A549 (cell line): ENCODE measurements around the gene MYEF2. TPM values are rescaled to one million over a fixed set of nuclear protein-coding genes. Genes with fewer than 3 reads are reported as not detected.

ENCODE experiments used
- ATAC-seq, 2 experiments: fragments of 200-7000 bp in 1 of 2; fragments of >200 bp in 1 of 2; cut with Nextera tagmentation in 1 of 2; cut with Tn5 transposase in 1 of 2; 3 replicates each; pipeline versions ENCODE4 v1.8.0 to v1.9.1; 2018 to 2020; ENCODE audit warnings: mild to moderate bottlenecking in 1 of 2, moderate library complexity in 1 of 2
- CTCF ChIA-PET: fragments of 300-600 bp; sonication (Branson Sonifier 250); formaldehyde crosslinking; extraction: SDS; loops from one replicate; lab custom pipeline; 2021; ENCODE audit warnings: antibody characterized with exemption, inconsistent platforms; lab: Yijun Ruan, JAX
- POLR2A ChIA-PET: fragments of 350-600 bp; formaldehyde crosslinking; extraction: SDS; loops from one replicate; lab custom pipeline; 2021; ENCODE audit warnings: antibody characterized with exemption, inconsistent platforms; lab: Yijun Ruan, JAX
- DNase-seq, 2 experiments: peaks; one replicate each; pipeline versions ENCODE4 v3.0.0 to v3.0.0-alpha.2; 2011 to 2016; ENCODE audit warnings: low read depth in 1 of 2, low spot score in 1 of 2
- FAIRE-seq: peaks from 2 replicates; lab custom pipeline; 2011; peaks lifted over from hg19 to GRCh38; lab: Jason Lieb, UNC
- H3K27ac ChIP-seq, 2 experiments: fragments of >200 bp; sonication (Bioruptor Twin); formaldehyde crosslinking; 3 replicates each; pipeline ENCODE4 v1.5.1; 2016 to 2017
- H3K4me1 ChIP-seq: fragments of >200 bp; sonication (Bioruptor Twin); formaldehyde crosslinking; 3 replicates; pipeline ENCODE4 v1.6.1; 2016
- H3K4me2 ChIP-seq: fragments of >200 bp; sonication (Bioruptor Twin); formaldehyde crosslinking; 3 replicates; pipeline ENCODE4 v1.6.1; 2016
- H3K4me3 ChIP-seq: fragments of >200 bp; sonication (Bioruptor Twin); formaldehyde crosslinking; 3 replicates; pipeline ENCODE4 v1.5.1; 2016
- H3K9me3 ChIP-seq: fragments of >200 bp; sonication (Bioruptor Twin); formaldehyde crosslinking; 3 replicates; pipeline ENCODE4 v1.6.1; 2016
- CBX2 ChIP-seq: fragments of 200-600 bp; sonication (generic); IDR thresholded peaks from 2 replicates; pipeline ENCODE4 v1.6.1; 2016; ENCODE audit warnings: low read depth, mild to moderate bottlenecking, borderline replicate concordance
- CBX8 ChIP-seq: fragments of 200-600 bp; sonication (generic); IDR thresholded peaks from 2 replicates; pipeline ENCODE4 v1.6.1; 2016
- CHD4 ChIP-seq: fragments of 200-600 bp; sonication (generic); IDR thresholded peaks from 2 replicates; pipeline ENCODE4 v1.6.1; 2016; ENCODE audit warnings: antibody characterized with exemption, mild to moderate bottlenecking, borderline replicate concordance
- EP300 ChIP-seq, 2 experiments: fragments of >200 bp; sonication (Bioruptor Twin); formaldehyde crosslinking; IDR thresholded peaks; 2 replicates in 1 of 2; 3 replicates in 1 of 2; pipeline ENCODE4 v1.6.1; 2016 to 2017
- FOXS1 ChIP-seq: fragments of 250-450 bp; sonication (Bioruptor Pico); IDR thresholded peaks from 2 replicates; pipeline ENCODE4 v1.5.0; 2020; ENCODE audit warnings: mild to moderate bottlenecking, moderate library complexity
- GATA3 ChIP-seq: IDR thresholded peaks from 2 replicates; pipeline ENCODE4 v1.6.1; 2012; ENCODE audit warnings: borderline replicate concordance
- HEYL ChIP-seq: fragments of 250-450 bp; sonication (Bioruptor Pico); IDR thresholded peaks from 2 replicates; pipeline ENCODE4 v1.8.0; 2021; ENCODE audit warnings: mild to moderate bottlenecking, moderate library complexity
- HMGXB4 ChIP-seq: fragments of 250-450 bp; sonication (Bioruptor Pico); IDR thresholded peaks from 2 replicates; pipeline ENCODE4 v1.5.0; 2021; ENCODE audit warnings: mild to moderate bottlenecking, moderate library complexity, borderline replicate concordance
- HOXB13 ChIP-seq: fragments of 250-450 bp; sonication (Bioruptor Pico); IDR thresholded peaks from 2 replicates; pipeline ENCODE4 v1.5.0; 2020; ENCODE audit warnings: low read depth, mild to moderate bottlenecking, moderate library complexity
- HOXB5 ChIP-seq: fragments of 250-450 bp; sonication (Bioruptor Pico); IDR thresholded peaks from 2 replicates; pipeline ENCODE4 v1.5.0; 2020; ENCODE audit warnings: mild to moderate bottlenecking, moderate library complexity
- JUNB ChIP-seq: fragments of >200 bp; sonication (Bioruptor Twin); formaldehyde crosslinking; IDR thresholded peaks from 2 replicates; pipeline ENCODE4 v1.6.1; 2016
- KDM1A ChIP-seq: fragments of 200-600 bp; sonication (generic); IDR thresholded peaks from 2 replicates; pipeline ENCODE4 v1.6.1; 2016; ENCODE audit warnings: low read depth, mild to moderate bottlenecking
- MAFK ChIP-seq: fragments of 450-650 bp; IDR thresholded peaks from 2 replicates; pipeline ENCODE4 v1.6.1; 2014; ENCODE audit not compliant: partially characterized antibody
- NPAS2 ChIP-seq: fragments of 250-450 bp; sonication (Bioruptor Pico); IDR thresholded peaks from 2 replicates; pipeline ENCODE4 v1.8.0; 2022; ENCODE audit warnings: mild to moderate bottlenecking, moderate library complexity, borderline replicate concordance
- NR3C1 ChIP-seq: fragments of >200 bp; sonication (Bioruptor Twin); formaldehyde crosslinking; IDR thresholded peaks from 3 replicates; pipeline ENCODE4 v1.6.1; 2017
- PHF8 ChIP-seq: fragments of 200-600 bp; sonication (generic); IDR thresholded peaks from 2 replicates; pipeline ENCODE4 v1.6.1; 2016; ENCODE audit warnings: low read depth, mild to moderate bottlenecking, antibody characterized with exemption, moderate library complexity, borderline replicate concordance
- POLR2A ChIP-seq: IDR thresholded peaks from 2 replicates; pipeline ENCODE4 v1.6.1; 2012; ENCODE audit warnings: mild to moderate bottlenecking, low read length
- TFCP2L1 ChIP-seq: fragments of 250-450 bp; sonication (Bioruptor Pico); IDR thresholded peaks from 2 replicates; pipeline ENCODE4 v1.5.0; 2021; ENCODE audit warnings: mild to moderate bottlenecking
- TP53 ChIP-seq: fragments of 250-450 bp; sonication (Bioruptor Pico); IDR thresholded peaks from 2 replicates; pipeline ENCODE4 v1.5.0; 2021; ENCODE audit warnings: mild to moderate bottlenecking, moderate library complexity
- USF2 ChIP-seq: fragments of 450-650 bp; IDR thresholded peaks from 2 replicates; pipeline ENCODE4 v1.6.1; 2014; ENCODE audit warnings: antibody characterized with exemption
- ZFP36 ChIP-seq: fragments of 450-650 bp; IDR thresholded peaks from 2 replicates; pipeline ENCODE4 v1.6.1; 2014; ENCODE audit warnings: borderline replicate concordance; ENCODE audit not compliant: partially characterized antibody
- ZNF302 ChIP-seq: fragments of 250-450 bp; sonication (Bioruptor Pico); IDR thresholded peaks from 2 replicates; pipeline ENCODE4 v1.9.0; 2021; ENCODE audit warnings: inconsistent platforms, mild to moderate bottlenecking, moderate library complexity
- ZSCAN20 ChIP-seq: fragments of 250-450 bp; sonication (Bioruptor Pico); IDR thresholded peaks from 2 replicates; pipeline ENCODE4 v1.8.0; 2022; ENCODE audit warnings: mild to moderate bottlenecking, moderate library complexity
- WGBS: methylation state at CpG from one replicate; pipeline ENCODE4 v1.1.6; 2017; ENCODE audit errors: missing lambda C conversion rate; 5-methylcytosine and 5-hydroxymethylcytosine counted together
- polyA plus RNA-seq, 4 experiments: library from polyadenylated mRNA; depleted of rRNA in 3 of 4; stranded (reverse); fragments of >200 nt; fragmentation: RNase III in 1 of 4; extraction: RNeasy Plus Mini Kit Qiagen cat#74134 plus additional on column Dnase treatment in 1 of 4; gene quantifications; 2 replicates in 3 of 4; 3 replicates in 1 of 4; pipeline ENCODE4 v1.2.3, GENCODE V29; 2011 to 2017
- TF ChIP-seq, protein P1 (sequence below): fragments of >200 bp; sonication (Bioruptor Twin); formaldehyde crosslinking; IDR thresholded peaks from 3 replicates; pipeline ENCODE4 v1.6.1; 2016
- TF ChIP-seq, protein P2 (sequence below): fragments of 150-350 bp; IDR thresholded peaks from 2 replicates; pipeline ENCODE4 v1.6.1; 2014; ENCODE audit warnings: low read depth, mild to moderate bottlenecking, low read length

The MYEF2 gene
- polyA plus RNA-seq, 2 of the 4 experiments (the other 2 are of a cell fraction), result 50.0 to 56.1 TPM

DNA sequence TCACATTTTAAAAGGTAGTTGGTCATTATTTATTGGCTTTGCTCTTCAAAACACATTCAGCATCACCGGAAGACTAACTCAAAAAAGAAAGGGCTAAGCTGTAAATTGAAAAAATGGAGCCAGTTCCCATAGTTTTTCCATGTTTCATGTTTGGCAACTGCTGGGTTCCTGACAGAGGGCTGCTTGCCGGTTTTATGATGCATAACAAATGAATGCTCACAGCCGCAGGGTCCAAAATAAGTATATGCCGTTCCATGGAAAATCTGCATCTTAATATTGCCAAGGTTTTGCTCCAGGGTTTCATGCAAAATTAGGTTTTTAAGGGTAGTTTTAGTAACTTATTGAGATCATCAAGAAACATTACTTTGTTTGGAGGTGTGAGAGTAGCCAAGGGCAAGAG lies 43.8 kb upstream of the MYEF2 start:
- DNase-seq, result no peak
- no peaks in the 10 kb centered on the region for H3K9me3 ChIP-seq
- 45% methylated on average over 4 of the region's 4 CpGs for WGBS
- H3K4me1 ChIP-seq, result no peaks in the 10 kb centered on the region
- FAIRE-seq, result no peak
- ChIA-PET POLR2A (no interaction called here), CTCF (no interaction called here)
- no peak overlapping the region for H3K4me2 ChIP-seq
- H3K27ac ChIP-seq, result no peak overlapping the region
- TF ChIP-seq EP300 (IDR thresholded peaks at IDR 0.05) (no peak), CBX8 (no peak), HOXB13 (CRISPR knock-in tag) (no peak), NR3C1 (no peak), HMGXB4 (CRISPR knock-in tag) (no peak), JUNB (no peak), NPAS2 (no peak), CHD4 (no peak)
- TF ChIP-seq, protein P1, sequence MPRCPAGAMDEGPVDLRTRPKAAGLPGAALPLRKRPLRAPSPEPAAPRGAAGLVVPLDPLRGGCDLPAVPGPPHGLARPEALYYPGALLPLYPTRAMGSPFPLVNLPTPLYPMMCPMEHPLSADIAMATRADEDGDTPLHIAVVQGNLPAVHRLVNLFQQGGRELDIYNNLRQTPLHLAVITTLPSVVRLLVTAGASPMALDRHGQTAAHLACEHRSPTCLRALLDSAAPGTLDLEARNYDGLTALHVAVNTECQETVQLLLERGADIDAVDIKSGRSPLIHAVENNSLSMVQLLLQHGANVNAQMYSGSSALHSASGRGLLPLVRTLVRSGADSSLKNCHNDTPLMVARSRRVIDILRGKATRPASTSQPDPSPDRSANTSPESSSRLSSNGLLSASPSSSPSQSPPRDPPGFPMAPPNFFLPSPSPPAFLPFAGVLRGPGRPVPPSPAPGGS, result no peak
- no peak for ATAC-seq
- no peak overlapping the region for H3K4me3 ChIP-seq

DNA sequence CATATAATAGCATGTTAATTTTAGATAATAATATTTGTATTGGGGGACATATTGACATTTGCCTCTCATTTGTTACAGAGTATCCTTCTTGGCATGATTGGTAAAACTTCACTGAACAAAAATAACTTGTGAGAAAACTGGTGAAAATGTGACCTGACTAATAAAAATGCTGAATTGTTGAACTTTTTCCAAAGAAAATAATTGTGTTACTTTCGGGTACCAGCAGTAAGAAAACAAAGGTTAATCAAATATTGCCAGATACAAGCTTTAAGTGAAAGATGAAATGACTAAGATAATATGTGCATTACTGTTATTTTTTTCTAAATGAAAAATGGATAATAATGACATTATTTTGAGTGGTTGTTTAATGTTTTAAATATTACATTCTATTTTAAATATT lies 43.2 kb upstream of the MYEF2 start:
- Histone ChIP-seq H3K4me1 (no peaks in the 10 kb centered on the region), H3K27ac (no peak overlapping the region), H3K9me3 (no peaks in the 10 kb centered on the region), H3K4me3 (no peak overlapping the region), H3K4me2 (no peak overlapping the region)
- no peak for FAIRE-seq
- WGBS, result 0% methylated on average over 1 of the region's 1 CpG
- DNase-seq, result no peak
- ChIA-PET POLR2A (no interaction called here), CTCF (no interaction called here)
- no peak for ATAC-seq
- TF ChIP-seq POLR2A (no peak), GATA3 (no peak), KDM1A (no peak), TP53 (CRISPR knock-in tag) (no peak), EP300 (IDR thresholded peaks at IDR 0.05) (no peak), PHF8 (no peak), HOXB5 (CRISPR knock-in tag) (no peak), ZNF302 (CRISPR knock-in tag) (no peak), MAFK (no peak), NPAS2 (no peak), FOXS1 (CRISPR knock-in tag) (no peak), CBX2 (no peak), TFCP2L1 (CRISPR knock-in tag) (no peak), HOXB13 (CRISPR knock-in tag) (no peak), CBX8 (no peak), USF2 (no peak), HEYL (CRISPR knock-in tag) (no peak), ZSCAN20 (CRISPR knock-in tag) (no peak), ZFP36 (no peak)
- TF ChIP-seq, protein P2, sequence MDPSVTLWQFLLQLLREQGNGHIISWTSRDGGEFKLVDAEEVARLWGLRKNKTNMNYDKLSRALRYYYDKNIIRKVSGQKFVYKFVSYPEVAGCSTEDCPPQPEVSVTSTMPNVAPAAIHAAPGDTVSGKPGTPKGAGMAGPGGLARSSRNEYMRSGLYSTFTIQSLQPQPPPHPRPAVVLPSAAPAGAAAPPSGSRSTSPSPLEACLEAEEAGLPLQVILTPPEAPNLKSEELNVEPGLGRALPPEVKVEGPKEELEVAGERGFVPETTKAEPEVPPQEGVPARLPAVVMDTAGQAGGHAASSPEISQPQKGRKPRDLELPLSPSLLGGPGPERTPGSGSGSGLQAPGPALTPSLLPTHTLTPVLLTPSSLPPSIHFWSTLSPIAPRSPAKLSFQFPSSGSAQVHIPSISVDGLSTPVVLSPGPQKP, result no peak
